ENCODE measurements around the gene ANKZF1.

Gene ANKZF1

DNA sequence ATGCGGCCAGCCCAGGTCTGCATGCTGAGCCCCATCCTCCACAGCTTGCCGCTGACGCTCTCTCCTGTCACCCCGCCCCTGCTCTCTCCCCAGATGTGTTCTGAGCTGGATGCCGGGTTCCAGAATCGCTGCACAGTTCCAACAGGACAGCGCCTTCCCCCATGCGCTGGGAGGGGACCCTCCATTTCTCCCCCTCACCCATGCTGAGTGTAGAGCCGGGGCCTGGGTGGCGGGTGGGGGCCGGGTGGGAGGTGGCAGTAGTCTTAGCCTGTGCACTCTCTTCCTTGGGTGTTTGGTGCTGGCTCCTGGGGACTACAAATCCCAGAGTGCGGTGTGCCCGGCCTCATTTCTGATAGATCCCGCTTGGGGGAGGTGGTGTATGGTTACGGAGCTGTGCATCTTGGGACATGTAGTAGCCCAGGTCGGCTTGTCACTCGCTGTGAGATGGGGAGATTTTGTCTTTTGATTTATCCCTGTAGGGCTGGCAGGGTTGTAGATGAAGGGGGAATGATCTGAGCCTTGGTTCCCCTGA lies 56.4 kb downstream of the ANKZF1 start:
- TF ChIP-seq, protein P1, sequence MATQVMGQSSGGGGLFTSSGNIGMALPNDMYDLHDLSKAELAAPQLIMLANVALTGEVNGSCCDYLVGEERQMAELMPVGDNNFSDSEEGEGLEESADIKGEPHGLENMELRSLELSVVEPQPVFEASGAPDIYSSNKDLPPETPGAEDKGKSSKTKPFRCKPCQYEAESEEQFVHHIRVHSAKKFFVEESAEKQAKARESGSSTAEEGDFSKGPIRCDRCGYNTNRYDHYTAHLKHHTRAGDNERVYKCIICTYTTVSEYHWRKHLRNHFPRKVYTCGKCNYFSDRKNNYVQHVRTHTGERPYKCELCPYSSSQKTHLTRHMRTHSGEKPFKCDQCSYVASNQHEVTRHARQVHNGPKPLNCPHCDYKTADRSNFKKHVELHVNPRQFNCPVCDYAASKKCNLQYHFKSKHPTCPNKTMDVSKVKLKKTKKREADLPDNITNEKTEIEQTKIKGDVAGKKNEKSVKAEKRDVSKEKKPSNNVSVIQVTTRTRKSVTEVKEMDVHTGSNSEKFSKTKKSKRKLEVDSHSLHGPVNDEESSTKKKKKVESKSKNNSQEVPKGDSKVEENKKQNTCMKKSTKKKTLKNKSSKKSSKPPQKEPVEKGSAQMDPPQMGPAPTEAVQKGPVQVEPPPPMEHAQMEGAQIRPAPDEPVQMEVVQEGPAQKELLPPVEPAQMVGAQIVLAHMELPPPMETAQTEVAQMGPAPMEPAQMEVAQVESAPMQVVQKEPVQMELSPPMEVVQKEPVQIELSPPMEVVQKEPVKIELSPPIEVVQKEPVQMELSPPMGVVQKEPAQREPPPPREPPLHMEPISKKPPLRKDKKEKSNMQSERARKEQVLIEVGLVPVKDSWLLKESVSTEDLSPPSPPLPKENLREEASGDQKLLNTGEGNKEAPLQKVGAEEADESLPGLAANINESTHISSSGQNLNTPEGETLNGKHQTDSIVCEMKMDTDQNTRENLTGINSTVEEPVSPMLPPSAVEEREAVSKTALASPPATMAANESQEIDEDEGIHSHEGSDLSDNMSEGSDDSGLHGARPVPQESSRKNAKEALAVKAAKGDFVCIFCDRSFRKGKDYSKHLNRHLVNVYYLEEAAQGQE (IDR thresholded peaks at IDR 0.05; ENCODE audit: low read depth) = no peak
- TF ChIP-seq EGR1 (IDR thresholded peaks at IDR 0.05) (no peak), TEAD4 (IDR thresholded peaks at IDR 0.05) (no peak), CREB1 (IDR thresholded peaks at IDR 0.05; ENCODE audit: low read depth) (no peak), TAF1 (IDR thresholded peaks at IDR 0.05; ENCODE audit: low read depth) (no peak), FOXM1 (IDR thresholded peaks at IDR 0.05; ENCODE audit: borderline replicate concordance, low read depth) (no peak), EP300 (IDR thresholded peaks at IDR 0.05; ENCODE audit: borderline replicate concordance) (no peak), NFIC (IDR thresholded peaks at IDR 0.05) (no peak), TCF12 (IDR thresholded peaks at IDR 0.05; ENCODE audit: low read depth) (no peak), CEBPB (IDR thresholded peaks at IDR 0.05) (no peak), RAD21 (IDR thresholded peaks at IDR 0.05; ENCODE audit: low read depth) (no peak), ZBTB7A (IDR thresholded peaks at IDR 0.05; ENCODE audit: low read depth) (no peak), YY1 (IDR thresholded peaks at IDR 0.05; ENCODE audit: low read depth) (no peak)
- TF ChIP-seq, protein P2, sequence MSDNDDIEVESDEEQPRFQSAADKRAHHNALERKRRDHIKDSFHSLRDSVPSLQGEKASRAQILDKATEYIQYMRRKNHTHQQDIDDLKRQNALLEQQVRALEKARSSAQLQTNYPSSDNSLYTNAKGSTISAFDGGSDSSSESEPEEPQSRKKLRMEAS (IDR thresholded peaks at IDR 0.05) = no peak
- TF ChIP-seq, protein P3, sequence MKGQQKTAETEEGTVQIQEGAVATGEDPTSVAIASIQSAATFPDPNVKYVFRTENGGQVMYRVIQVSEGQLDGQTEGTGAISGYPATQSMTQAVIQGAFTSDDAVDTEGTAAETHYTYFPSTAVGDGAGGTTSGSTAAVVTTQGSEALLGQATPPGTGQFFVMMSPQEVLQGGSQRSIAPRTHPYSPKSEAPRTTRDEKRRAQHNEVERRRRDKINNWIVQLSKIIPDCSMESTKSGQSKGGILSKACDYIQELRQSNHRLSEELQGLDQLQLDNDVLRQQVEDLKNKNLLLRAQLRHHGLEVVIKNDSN (IDR thresholded peaks at IDR 0.05) = no peak

Data from Ishikawa (cell line).